ENCODE data around the gene AKR1C3. TPM values are rescaled to one million over a fixed set of nuclear protein-coding genes. Genes with fewer than 3 reads are reported as not detected.

Gene AKR1C3
- total RNA-seq, 1 experiment from 2014 or later, result 177 TPM

DNA sequence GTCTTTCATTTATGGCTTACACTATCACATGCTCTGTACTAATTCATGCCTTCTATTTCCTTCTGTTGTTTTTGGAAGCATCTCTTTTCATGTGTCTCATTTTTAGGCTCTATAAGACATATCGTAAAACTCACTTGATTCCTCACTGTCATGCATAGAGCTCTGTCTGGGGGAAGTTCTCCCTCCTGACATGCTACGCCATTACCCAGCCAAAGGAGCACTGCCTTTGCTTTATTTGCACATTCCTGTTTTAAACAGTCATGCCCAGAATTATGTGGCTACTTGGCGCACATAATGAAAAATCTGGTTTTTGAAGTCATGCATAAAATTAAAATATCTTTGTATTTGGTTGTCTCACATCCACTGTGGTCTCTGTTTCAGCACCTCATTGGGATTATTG is 17.6 kb upstream of the AKR1C3 start:
- Mint-ChIP-seq H3K27ac (ENCODE audit: unreplicated experiment) (no peak overlapping the region), H3K27me3 (ENCODE audit: unreplicated experiment) (no peaks in the 10 kb centered on the region), H3K36me3 (ENCODE audit: insufficient read depth, unreplicated experiment) (peaks cover 4% of the 10 kb centered on the region), H3K4me3 (ENCODE audit: low read depth, unreplicated experiment) (no peak overlapping the region), H3K9me3 (ENCODE audit: low read depth, unreplicated experiment) (peaks cover 4% of the 10 kb centered on the region), H3K4me1 (ENCODE audit: low read depth, unreplicated experiment) (peaks cover 59% of the 10 kb centered on the region)
- intact Hi-C loops (cut with micrococcal nuclease; ENCODE audit: unreplicated experiment), result no loop called here
- CTCF ChIA-PET, result no interaction called here
- BruUV-seq (replicated peaks), result no TSS peak
- DNase-seq, result no peak
- TF ChIP-seq, protein P1, sequence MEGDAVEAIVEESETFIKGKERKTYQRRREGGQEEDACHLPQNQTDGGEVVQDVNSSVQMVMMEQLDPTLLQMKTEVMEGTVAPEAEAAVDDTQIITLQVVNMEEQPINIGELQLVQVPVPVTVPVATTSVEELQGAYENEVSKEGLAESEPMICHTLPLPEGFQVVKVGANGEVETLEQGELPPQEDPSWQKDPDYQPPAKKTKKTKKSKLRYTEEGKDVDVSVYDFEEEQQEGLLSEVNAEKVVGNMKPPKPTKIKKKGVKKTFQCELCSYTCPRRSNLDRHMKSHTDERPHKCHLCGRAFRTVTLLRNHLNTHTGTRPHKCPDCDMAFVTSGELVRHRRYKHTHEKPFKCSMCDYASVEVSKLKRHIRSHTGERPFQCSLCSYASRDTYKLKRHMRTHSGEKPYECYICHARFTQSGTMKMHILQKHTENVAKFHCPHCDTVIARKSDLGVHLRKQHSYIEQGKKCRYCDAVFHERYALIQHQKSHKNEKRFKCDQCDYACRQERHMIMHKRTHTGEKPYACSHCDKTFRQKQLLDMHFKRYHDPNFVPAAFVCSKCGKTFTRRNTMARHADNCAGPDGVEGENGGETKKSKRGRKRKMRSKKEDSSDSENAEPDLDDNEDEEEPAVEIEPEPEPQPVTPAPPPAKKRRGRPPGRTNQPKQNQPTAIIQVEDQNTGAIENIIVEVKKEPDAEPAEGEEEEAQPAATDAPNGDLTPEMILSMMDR (IDR thresholded peaks at IDR 0.05; ENCODE audit: unreplicated experiment), result no peak

DNA sequence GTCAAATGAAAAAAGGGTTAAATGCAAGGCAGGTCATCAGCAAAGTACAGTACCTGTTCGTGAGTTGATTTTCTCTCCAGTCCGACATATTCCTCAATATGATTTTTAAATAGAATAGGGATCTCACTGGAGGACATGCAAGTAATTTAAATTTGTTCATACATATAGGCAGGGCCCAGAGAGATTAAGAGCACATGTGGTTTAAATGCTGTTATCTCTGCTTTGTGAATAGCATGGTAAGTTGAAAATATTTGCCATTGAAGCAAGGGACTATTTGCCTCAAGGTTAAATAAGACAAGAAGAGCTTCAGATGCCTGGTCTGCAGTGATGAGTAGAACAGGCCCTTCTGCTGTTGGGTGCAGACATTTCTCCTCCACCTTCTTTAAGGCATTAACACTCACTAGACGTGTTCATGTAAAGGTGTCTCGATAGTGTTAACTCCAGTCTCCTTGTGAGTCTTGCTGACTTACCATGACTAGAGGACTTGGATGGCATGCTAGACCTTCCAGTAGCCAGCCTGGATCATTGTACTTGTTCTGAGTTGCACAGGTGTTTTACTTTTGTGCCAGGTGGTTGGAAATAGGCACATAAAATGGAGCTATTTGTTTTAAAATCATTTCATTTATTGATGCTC is 15.6 kb upstream of the AKR1C3 start:
- TF ChIP-seq, protein P1 (IDR thresholded peaks at IDR 0.05; ENCODE audit: unreplicated experiment), result no peak
- Mint-ChIP-seq H3K4me3 (ENCODE audit: low read depth, unreplicated experiment) (no peak overlapping the region), H3K27me3 (ENCODE audit: unreplicated experiment) (no peaks in the 10 kb centered on the region), H3K27ac (ENCODE audit: unreplicated experiment) (peak overlapping the region; percentile 39), H3K36me3 (ENCODE audit: insufficient read depth, unreplicated experiment) (no peaks in the 10 kb centered on the region), H3K4me1 (ENCODE audit: low read depth, unreplicated experiment) (peaks cover 50% of the 10 kb centered on the region), H3K9me3 (ENCODE audit: low read depth, unreplicated experiment) (peaks cover 4% of the 10 kb centered on the region)
- no TSS peak for BruUV-seq (replicated peaks)
- intact Hi-C loops (cut with micrococcal nuclease; ENCODE audit: unreplicated experiment), result no loop called here
- CTCF ChIA-PET, result no interaction called here
- DNase-seq, result no peak

DNA sequence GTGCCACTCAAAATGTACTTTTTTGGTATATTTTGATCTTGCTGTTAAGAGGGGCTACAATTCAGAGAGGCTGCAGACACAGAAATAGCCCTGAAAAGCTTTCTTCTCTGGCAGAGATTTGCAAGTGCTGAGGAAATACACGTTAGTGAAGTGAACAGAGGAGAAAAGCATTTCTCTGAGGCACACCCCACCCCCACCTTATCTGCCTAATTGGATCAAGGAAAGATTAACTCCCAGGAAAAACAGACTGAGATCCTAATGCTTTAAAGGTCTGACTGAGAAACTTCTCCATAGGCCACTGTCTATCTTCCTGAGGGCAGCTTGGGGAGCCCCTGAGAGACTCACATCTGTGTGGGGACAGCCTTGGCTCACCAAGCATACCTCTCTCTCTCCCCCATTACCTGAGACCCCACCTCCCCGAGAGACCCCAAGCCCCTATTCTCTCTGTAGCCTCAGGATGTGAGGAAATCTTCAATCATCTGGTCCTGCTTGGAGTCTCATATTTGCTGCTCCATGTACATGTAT is 14.8 kb upstream of the AKR1C3 start:
- CTCF ChIA-PET, result interaction anchor here (0.7 kb wide), 1 partner anchor 113 kb away, joined by 4 read pairs; no protein-coding TSS in a partner anchor
- H3K27me3 Mint-ChIP-seq (ENCODE audit: unreplicated experiment), result no peaks in the 10 kb centered on the region
- TF ChIP-seq, protein P1 (IDR thresholded peaks at IDR 0.05; ENCODE audit: unreplicated experiment), result no peak
- H3K36me3 Mint-ChIP-seq (ENCODE audit: insufficient read depth, unreplicated experiment), result no peaks in the 10 kb centered on the region
- H3K27ac Mint-ChIP-seq (ENCODE audit: unreplicated experiment), result peak overlapping the region; percentile 30
- peaks cover 42% of the 10 kb centered on the region for H3K4me1 Mint-ChIP-seq (ENCODE audit: low read depth, unreplicated experiment)
- intact Hi-C loops (cut with micrococcal nuclease; ENCODE audit: unreplicated experiment), result no loop called here
- no peaks in the 10 kb centered on the region for H3K9me3 Mint-ChIP-seq (ENCODE audit: low read depth, unreplicated experiment)
- H3K4me3 Mint-ChIP-seq (ENCODE audit: low read depth, unreplicated experiment), result no peak overlapping the region
- DNase-seq, result no peak
- BruUV-seq (replicated peaks), result no TSS peak

DNA sequence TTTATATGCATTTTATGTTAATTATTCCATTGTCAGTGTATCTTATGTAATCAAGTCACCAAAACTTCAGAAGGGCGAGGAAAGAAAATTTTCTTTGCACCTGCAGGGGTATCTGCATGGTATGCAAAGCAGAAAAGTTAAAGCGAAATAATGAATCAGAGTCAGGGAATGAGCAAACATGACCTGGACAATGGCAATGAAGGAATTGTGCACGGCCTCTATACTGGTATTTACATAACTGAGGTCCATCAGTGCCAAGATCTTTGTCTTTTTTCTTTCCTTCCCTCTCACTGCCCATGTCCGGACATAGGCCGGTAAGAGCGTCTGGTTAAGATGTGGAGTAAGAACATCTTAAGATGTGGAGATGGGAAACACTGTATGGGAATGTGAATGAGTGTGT is 14.4 kb upstream of the AKR1C3 start:
- no peak for DNase-seq
- intact Hi-C loops (cut with micrococcal nuclease; ENCODE audit: unreplicated experiment), result loop anchor here (10.0 kb wide), 1 partner anchor 355 kb away; no protein-coding TSS in a partner anchor
- no peaks in the 10 kb centered on the region for H3K9me3 Mint-ChIP-seq (ENCODE audit: low read depth, unreplicated experiment)
- no TSS peak for BruUV-seq (replicated peaks)
- no peaks in the 10 kb centered on the region for H3K36me3 Mint-ChIP-seq (ENCODE audit: insufficient read depth, unreplicated experiment)
- H3K27me3 Mint-ChIP-seq (ENCODE audit: unreplicated experiment), result no peaks in the 10 kb centered on the region
- no peak overlapping the region for H3K4me3 Mint-ChIP-seq (ENCODE audit: low read depth, unreplicated experiment)
- TF ChIP-seq, protein P1 (IDR thresholded peaks at IDR 0.05; ENCODE audit: unreplicated experiment), result no peak
- CTCF ChIA-PET, result interaction anchor here (0.7 kb wide), 1 partner anchor 114 kb away, joined by 4 read pairs; no protein-coding TSS in a partner anchor
- H3K4me1 Mint-ChIP-seq (ENCODE audit: low read depth, unreplicated experiment), result peaks cover 40% of the 10 kb centered on the region
- peak overlapping the region; percentile 30 for H3K27ac Mint-ChIP-seq (ENCODE audit: unreplicated experiment)

All from Calu3 (cell line).